ENCODE results near the gene HSCB. TPM values are rescaled to one million over a fixed set of nuclear protein-coding genes. Genes with fewer than 3 reads are reported as not detected.
"Not testable (repeated sequence)": the region's sequence is repeated elsewhere in the genome, so short reads cannot be mapped to it uniquely, and the experiment has no call there.

HSCB gene
- polyA plus RNA-seq, 1 donor (not counting 4 experiments of a cell fraction or from before 2014, with no cell fraction given), result 12.5 TPM

DNA sequence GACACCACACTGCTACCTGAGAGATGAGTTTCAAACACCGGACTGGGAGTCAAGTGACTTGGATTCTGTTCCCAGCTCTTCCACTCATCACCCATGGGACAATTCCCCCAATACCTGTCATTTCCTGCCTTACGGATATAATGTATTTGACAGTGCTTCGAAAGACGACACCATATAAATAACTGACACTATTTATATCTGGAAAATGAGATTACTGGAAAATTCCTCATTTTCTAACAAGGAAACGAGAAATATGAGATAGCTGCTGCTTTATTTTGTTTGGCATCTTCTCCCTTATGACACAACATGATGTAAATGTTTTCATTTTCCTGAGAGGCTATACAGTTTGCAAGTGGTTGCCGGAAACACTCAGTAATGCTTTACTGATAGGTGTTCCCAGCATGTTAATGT is 8.6 kb downstream of the HSCB start:
- DNase-seq (ENCODE audit: low read depth, low spot score) (no peak), FAIRE-seq (no peak)
- peaks cover 5 to 16% of the 10 kb centered on the region in 2 experiments for H3K36me3 ChIP-seq (ENCODE audit: control insufficient read depth in 2 of 2, extremely low read depth in 1 of 2, insufficient read depth in 2 of 2, low read length in 2 of 2)
- H3K4me1 ChIP-seq (ENCODE audit: control insufficient read depth, extremely low read depth, insufficient read depth, low read length), result no peaks in the 10 kb centered on the region
- no peak overlapping the region for H3K27ac ChIP-seq (ENCODE audit: control insufficient read depth, insufficient read depth, low read length)
- H3K9ac ChIP-seq (ENCODE audit: control insufficient read depth, extremely low read depth, insufficient read depth, low read length), result no peak overlapping the region
- no peaks in the 10 kb centered on the region for H3K79me2 ChIP-seq (ENCODE audit: control insufficient read depth, insufficient read depth, low read length)
- no peaks in the 10 kb centered on the region for H3K9me1 ChIP-seq (ENCODE audit: control insufficient read depth, extremely low read depth, insufficient read depth, low read length)
- no peaks in the 10 kb centered on the region for H4K20me1 ChIP-seq (ENCODE audit: control insufficient read depth, extremely low read depth, insufficient read depth, low read length)
- H2AFZ ChIP-seq (ENCODE audit: control insufficient read depth, low read length), result no peak overlapping the region
- H3K27me3 ChIP-seq (ENCODE audit: control insufficient read depth, extremely low read depth, insufficient read depth, low read length), result no peaks in the 10 kb centered on the region
- dilution Hi-C loops (cut with MboI; ENCODE audit: extremely low pct_ligation_motif_present, low sequenced_read_pairs), result no loop called here
- no peak overlapping the region for H3K4me2 ChIP-seq (ENCODE audit: control insufficient read depth, extremely low read depth, insufficient read depth, low read depth, low read length)
- no peaks in the 10 kb centered on the region for H3K9me3 ChIP-seq (ENCODE audit: control insufficient read depth, low read depth, low read length)
- TF ChIP-seq, protein P1, sequence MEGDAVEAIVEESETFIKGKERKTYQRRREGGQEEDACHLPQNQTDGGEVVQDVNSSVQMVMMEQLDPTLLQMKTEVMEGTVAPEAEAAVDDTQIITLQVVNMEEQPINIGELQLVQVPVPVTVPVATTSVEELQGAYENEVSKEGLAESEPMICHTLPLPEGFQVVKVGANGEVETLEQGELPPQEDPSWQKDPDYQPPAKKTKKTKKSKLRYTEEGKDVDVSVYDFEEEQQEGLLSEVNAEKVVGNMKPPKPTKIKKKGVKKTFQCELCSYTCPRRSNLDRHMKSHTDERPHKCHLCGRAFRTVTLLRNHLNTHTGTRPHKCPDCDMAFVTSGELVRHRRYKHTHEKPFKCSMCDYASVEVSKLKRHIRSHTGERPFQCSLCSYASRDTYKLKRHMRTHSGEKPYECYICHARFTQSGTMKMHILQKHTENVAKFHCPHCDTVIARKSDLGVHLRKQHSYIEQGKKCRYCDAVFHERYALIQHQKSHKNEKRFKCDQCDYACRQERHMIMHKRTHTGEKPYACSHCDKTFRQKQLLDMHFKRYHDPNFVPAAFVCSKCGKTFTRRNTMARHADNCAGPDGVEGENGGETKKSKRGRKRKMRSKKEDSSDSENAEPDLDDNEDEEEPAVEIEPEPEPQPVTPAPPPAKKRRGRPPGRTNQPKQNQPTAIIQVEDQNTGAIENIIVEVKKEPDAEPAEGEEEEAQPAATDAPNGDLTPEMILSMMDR (optimal IDR thresholded peaks at IDR 0.05 in 1 of 3, IDR thresholded peaks at IDR 0.05 in 1 of 3, conservative IDR thresholded peaks at IDR 0.05 in 1 of 3; ENCODE audit: extremely low read depth in 1 of 3, insufficient read depth in 2 of 3, low read length in 3 of 3), result no peak
- no peak for TF ChIP-seq EZH2 (IDR thresholded peaks at IDR 0.05; ENCODE audit: low read length)
- no peak overlapping the region for H3K4me3 ChIP-seq (ENCODE audit: control insufficient read depth in 2 of 3, extremely low read depth in 1 of 3, insufficient read depth in 2 of 3, low read depth in 1 of 3, low read length in 3 of 3)

- H3K4me2 ChIP-seq (ENCODE audit: control insufficient read depth, extremely low read depth, insufficient read depth, low read depth, low read length), result not testable (repeated sequence)
These were observed 12.7 kb downstream of the HSCB start for GRCh38 chr22:28754512-28754911.

DNA sequence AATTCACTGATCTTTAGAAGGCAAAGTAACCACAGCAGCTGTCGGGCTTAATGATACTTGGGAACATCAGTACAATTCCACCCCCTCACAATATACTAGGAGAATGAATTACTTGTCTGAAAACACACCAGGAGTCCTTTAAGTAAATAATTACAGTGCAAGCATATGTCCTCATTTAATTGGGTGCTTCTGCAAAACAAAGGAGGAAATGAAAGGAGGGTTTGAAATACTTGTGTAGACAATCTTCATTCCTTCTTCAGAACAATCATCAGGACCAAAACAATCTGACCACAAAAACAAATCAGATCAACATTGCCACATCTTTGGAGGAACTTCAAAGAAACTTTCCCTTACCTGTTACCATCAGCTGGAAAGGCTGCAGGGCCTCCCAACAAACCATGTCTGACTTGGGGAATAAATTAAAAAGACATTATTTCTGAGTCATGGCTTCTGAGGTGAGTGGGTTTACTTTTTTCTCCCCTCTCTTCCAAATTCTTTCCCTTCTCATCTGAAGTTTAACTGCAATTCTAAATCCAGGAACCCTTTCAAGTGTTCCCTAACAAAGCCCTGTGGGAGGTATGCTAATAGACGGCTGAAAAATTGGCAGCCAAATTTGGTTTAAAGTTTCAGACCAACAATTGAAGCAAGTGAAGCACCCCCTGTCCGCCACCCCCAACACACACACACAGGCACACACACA is 18.2 kb downstream of the HSCB start:
- DNase-seq (ENCODE audit: low read depth, low spot score), result no peak
- Histone ChIP-seq H3K27ac (ENCODE audit: control insufficient read depth, insufficient read depth, low read length) (no peak overlapping the region), H3K9me1 (ENCODE audit: control insufficient read depth, extremely low read depth, insufficient read depth, low read length) (no peaks in the 10 kb centered on the region), H3K9ac (ENCODE audit: control insufficient read depth, extremely low read depth, insufficient read depth, low read length) (no peak overlapping the region), H3K4me3 (ENCODE audit: control insufficient read depth in 2 of 3, extremely low read depth in 1 of 3, insufficient read depth in 2 of 3, low read depth in 1 of 3, low read length in 3 of 3) (no peak overlapping the region), H3K27me3 (ENCODE audit: control insufficient read depth, extremely low read depth, insufficient read depth, low read length) (no peaks in the 10 kb centered on the region), H3K79me2 (ENCODE audit: control insufficient read depth, insufficient read depth, low read length) (no peaks in the 10 kb centered on the region), H3K9me3 (ENCODE audit: control insufficient read depth, low read depth, low read length) (no peaks in the 10 kb centered on the region), H2AFZ (ENCODE audit: control insufficient read depth, low read length) (no peak overlapping the region), H4K20me1 (ENCODE audit: control insufficient read depth, extremely low read depth, insufficient read depth, low read length) (no peaks in the 10 kb centered on the region), H3K4me2 (ENCODE audit: control insufficient read depth, extremely low read depth, insufficient read depth, low read depth, low read length) (no peak overlapping the region), H3K4me1 (ENCODE audit: control insufficient read depth, extremely low read depth, insufficient read depth, low read length) (no peaks in the 10 kb centered on the region), H3K36me3 (ENCODE audit: control insufficient read depth in 2 of 2, extremely low read depth in 1 of 2, insufficient read depth in 2 of 2, low read length in 2 of 2) (no peaks in the 10 kb centered on the region)
- dilution Hi-C loops (cut with MboI; ENCODE audit: extremely low pct_ligation_motif_present, low sequenced_read_pairs), result no loop called here
- TF ChIP-seq, protein P1 (optimal IDR thresholded peaks at IDR 0.05 in 1 of 3, IDR thresholded peaks at IDR 0.05 in 1 of 3, conservative IDR thresholded peaks at IDR 0.05 in 1 of 3; ENCODE audit: extremely low read depth in 1 of 3, insufficient read depth in 2 of 3, low read length in 3 of 3), result no peak
- TF ChIP-seq EZH2 (IDR thresholded peaks at IDR 0.05; ENCODE audit: low read length), result no peak
- no peak for FAIRE-seq

More at GRCh38 chr22:28754512-28754911, 12.7 kb downstream of the HSCB start:
- H3K27ac ChIP-seq (ENCODE audit: control insufficient read depth, insufficient read depth, low read length); DNase-seq (ENCODE audit: low read depth, low spot score); H3K4me3 ChIP-seq (ENCODE audit: control insufficient read depth in 2 of 3, extremely low read depth in 1 of 3, insufficient read depth in 2 of 3, low read depth in 1 of 3, low read length in 3 of 3); FAIRE-seq; dilution Hi-C loops (cut with MboI; ENCODE audit: extremely low pct_ligation_motif_present, low sequenced_read_pairs); H2AFZ ChIP-seq (ENCODE audit: control insufficient read depth, low read length); H3K9ac ChIP-seq (ENCODE audit: control insufficient read depth, extremely low read depth, insufficient read depth, low read length); H3K4me1 ChIP-seq (ENCODE audit: control insufficient read depth, extremely low read depth, insufficient read depth, low read length); H3K36me3 ChIP-seq (ENCODE audit: control insufficient read depth in 2 of 2, extremely low read depth in 1 of 2, insufficient read depth in 2 of 2, low read length in 2 of 2); H4K20me1 ChIP-seq (ENCODE audit: control insufficient read depth, extremely low read depth, insufficient read depth, low read length); H3K9me1 ChIP-seq (ENCODE audit: control insufficient read depth, extremely low read depth, insufficient read depth, low read length); H3K9me3 ChIP-seq (ENCODE audit: control insufficient read depth, low read depth, low read length); H3K79me2 ChIP-seq (ENCODE audit: control insufficient read depth, insufficient read depth, low read length); H3K27me3 ChIP-seq (ENCODE audit: control insufficient read depth, extremely low read depth, insufficient read depth, low read length): not testable (repeated sequence)
